ENCODE data around the gene DNAJC10. TPM values are rescaled to one million over a fixed set of nuclear protein-coding genes. Genes with fewer than 3 reads are reported as not detected.

DNAJC10 gene
- total RNA-seq, 1 donor from 2014 or later, result 37.1 TPM

- Histone ChIP-seq H3K4me1 (no peaks in the 10 kb centered on the region), H3K4me3 (no peak overlapping the region), H3K27ac (no peak overlapping the region), H3K9me3 (no peaks in the 10 kb centered on the region), H3K36me3 (no peaks in the 10 kb centered on the region), H3K27me3 (no peaks in the 10 kb centered on the region)
- TF ChIP-seq POLR2A (IDR thresholded peaks at IDR 0.05), result no peak
- TF ChIP-seq POLR2AphosphoS5 (IDR thresholded peaks at IDR 0.05; ENCODE audit: insufficient read depth in 1 of 2, low read depth in 1 of 2), result no peak
- no peak for TF ChIP-seq CTCF (IDR thresholded peaks at IDR 0.05)
- no peak for DNase-seq (ENCODE audit: extremely low spot score in 2 of 2)
- intact Hi-C loops (cut with DNase I), result no loop called here
Measured at GRCh38 chr2:182816866-182817265, 100.8 kb downstream of the DNAJC10 start.

- H3K27me3 ChIP-seq, result no peaks in the 10 kb centered on the region
- H3K4me3 ChIP-seq, result no peak overlapping the region
- no peaks in the 10 kb centered on the region for H3K36me3 ChIP-seq
- no peaks in the 10 kb centered on the region for H3K9me3 ChIP-seq
- TF ChIP-seq POLR2AphosphoS5 (IDR thresholded peaks at IDR 0.05; ENCODE audit: insufficient read depth in 1 of 2, low read depth in 1 of 2) (no peak), CTCF (IDR thresholded peaks at IDR 0.05) (no peak), POLR2A (IDR thresholded peaks at IDR 0.05) (no peak)
- intact Hi-C loops (cut with DNase I), result no loop called here
- DNase-seq (ENCODE audit: extremely low spot score in 2 of 2), result no peak
- H3K4me1 ChIP-seq, result no peaks in the 10 kb centered on the region
- H3K27ac ChIP-seq, result no peak overlapping the region
Measured at GRCh38 chr2:182817558-182817957, 101.5 kb downstream of the DNAJC10 start.

- intact Hi-C loops (cut with DNase I), result no loop called here
- DNase-seq (ENCODE audit: extremely low spot score in 2 of 2), result no peak
- Histone ChIP-seq H3K4me1 (no peaks in the 10 kb centered on the region), H3K4me3 (no peak overlapping the region), H3K27ac (no peak overlapping the region), H3K36me3 (no peaks in the 10 kb centered on the region), H3K27me3 (no peaks in the 10 kb centered on the region), H3K9me3 (no peaks in the 10 kb centered on the region)
- TF ChIP-seq POLR2AphosphoS5 (IDR thresholded peaks at IDR 0.05; ENCODE audit: insufficient read depth in 1 of 2, low read depth in 1 of 2), result no peak
- no peak for TF ChIP-seq CTCF (IDR thresholded peaks at IDR 0.05)
- TF ChIP-seq POLR2A (IDR thresholded peaks at IDR 0.05), result no peak
Measured at GRCh38 chr2:182818501-182818900, 102.4 kb downstream of the DNAJC10 start.

- H3K27ac ChIP-seq, result no peak overlapping the region
Measured at GRCh38 chr2:182818925-182819324, 102.9 kb downstream of the DNAJC10 start.

GRCh38 chr2:182819412-182819811, 103.4 kb downstream of the DNAJC10 start:
- H3K27ac ChIP-seq, result no peak overlapping the region
- no peaks in the 10 kb centered on the region for H3K9me3 ChIP-seq
- intact Hi-C loops (cut with DNase I), result no loop called here
- H3K4me1 ChIP-seq, result no peaks in the 10 kb centered on the region
- no peak for DNase-seq (ENCODE audit: extremely low spot score in 2 of 2)
- no peaks in the 10 kb centered on the region for H3K27me3 ChIP-seq
- TF ChIP-seq CTCF (IDR thresholded peaks at IDR 0.05), result no peak
- no peak for TF ChIP-seq POLR2AphosphoS5 (IDR thresholded peaks at IDR 0.05; ENCODE audit: insufficient read depth in 1 of 2, low read depth in 1 of 2)
- TF ChIP-seq POLR2A (IDR thresholded peaks at IDR 0.05), result no peak
- no peaks in the 10 kb centered on the region for H3K36me3 ChIP-seq
- no peak overlapping the region for H3K4me3 ChIP-seq

More at GRCh38 chr2:182818925-182819324, 102.9 kb downstream of the DNAJC10 start:
- no peaks in the 10 kb centered on the region for H3K9me3 ChIP-seq
- DNase-seq (ENCODE audit: extremely low spot score in 2 of 2), result no peak
- no peaks in the 10 kb centered on the region for H3K36me3 ChIP-seq
- H3K4me1 ChIP-seq, result no peaks in the 10 kb centered on the region
- no peaks in the 10 kb centered on the region for H3K27me3 ChIP-seq
- TF ChIP-seq POLR2A (IDR thresholded peaks at IDR 0.05) (no peak), POLR2AphosphoS5 (IDR thresholded peaks at IDR 0.05; ENCODE audit: insufficient read depth in 1 of 2, low read depth in 1 of 2) (no peak), CTCF (IDR thresholded peaks at IDR 0.05) (no peak)
- intact Hi-C loops (cut with DNase I), result no loop called here
- H3K4me3 ChIP-seq, result no peak overlapping the region

Data from vagina (tissue), 2 donors.